Upper lobe of right lung (tissue), 1 donor: ENCODE measurements around the gene CLTCL1. TPM values are rescaled to one million over a fixed set of nuclear protein-coding genes. Genes with fewer than 3 reads are reported as not detected.

Source experiments
- ATAC-seq: fragments of 200-7000 bp; cut with Tn5 transposase; one replicate; pipeline ENCODE4 v1.9.1; 2020; ENCODE audit warnings: mild to moderate bottlenecking, moderate library complexity
- DNase-seq: peaks from one replicate; pipeline ENCODE4 v3.0.0-alpha.2; 2020
- H3K27ac ChIP-seq: fragments of 200-600 bp; one replicate; pipeline ENCODE4 v1.8.0; 2022
- H3K27me3 ChIP-seq: fragments of 200-600 bp; one replicate; pipeline ENCODE4 v1.8.0; 2022; ENCODE audit warnings: mild to moderate bottlenecking
- H3K36me3 ChIP-seq: fragments of 200-600 bp; one replicate; pipeline ENCODE4 v1.8.0; 2022
- H3K4me1 ChIP-seq: fragments of 200-600 bp; one replicate; pipeline ENCODE4 v1.8.0; 2022
- H3K4me3 ChIP-seq: fragments of 200-600 bp; one replicate; pipeline ENCODE4 v1.8.0; 2022; ENCODE audit warnings: mild to moderate bottlenecking
- H3K9me3 ChIP-seq: fragments of 200-600 bp; one replicate; pipeline ENCODE4 v1.8.0; 2022
- CTCF ChIP-seq: fragments of 200-600 bp; IDR thresholded peaks from one replicate; pipeline ENCODE4 v1.8.0; 2022; ENCODE audit warnings: antibody characterized with exemption
- intact Hi-C: fragments of 100-400 bp; cut with DNase I; formaldehyde crosslinking; loops from one replicate; pipeline ENCODE4 v1.11.0; 2022
- total RNA-seq: library from RNA; stranded (reverse); fragmentation: NEBNext Ultra II Directional; extraction: Animal tissue kit (Norgen Biotek cat#: 25700); gene quantifications from one replicate; pipeline ENCODE4 v1.2.1, GENCODE V29; 2021
- donor health status: DM: no; HTN: yes; CAD: no; lungs with severe emphysema.

Gene CLTCL1
- total RNA-seq, 1 donor from 2014 or later = 4.3 TPM

- no peaks in the 10 kb centered on the region for H3K9me3 ChIP-seq
- TF ChIP-seq CTCF = no peak
- H3K4me1 ChIP-seq = no peaks in the 10 kb centered on the region
- no peak overlapping the region for H3K27ac ChIP-seq
- intact Hi-C loops = no loop called here
- no peak overlapping the region for H3K4me3 ChIP-seq
- DNase-seq (no peak), ATAC-seq (no peak)
- H3K36me3 ChIP-seq = no peaks in the 10 kb centered on the region
- H3K27me3 ChIP-seq = peaks cover 45% of the 10 kb centered on the region
These were observed 138.3 kb downstream of the CLTCL1 start for GRCh38 chr22:19152942-19153883.

GRCh38 chr22:19151329-19152191 is 140.0 kb downstream of the CLTCL1 start:
- no peaks in the 10 kb centered on the region for H3K4me1 ChIP-seq
- no peak overlapping the region for H3K4me3 ChIP-seq
- no peak for TF ChIP-seq CTCF
- intact Hi-C loops = no loop called here
- no peaks in the 10 kb centered on the region for H3K36me3 ChIP-seq
- no peaks in the 10 kb centered on the region for H3K9me3 ChIP-seq
- no peak overlapping the region for H3K27ac ChIP-seq
- DNase-seq (no peak), ATAC-seq (no peak)
- H3K27me3 ChIP-seq = peaks cover 55% of the 10 kb centered on the region

GRCh38 chr22:19150482-19151328 is 140.8 kb downstream of the CLTCL1 start:
- ATAC-seq (no peak), DNase-seq (peak; percentile 52)
- H3K27ac ChIP-seq = no peak overlapping the region
- intact Hi-C loops = no loop called here
- no peak for TF ChIP-seq CTCF
- no peak overlapping the region for H3K4me3 ChIP-seq
- no peaks in the 10 kb centered on the region for H3K36me3 ChIP-seq
- no peaks in the 10 kb centered on the region for H3K9me3 ChIP-seq
- no peaks in the 10 kb centered on the region for H3K4me1 ChIP-seq
- peaks cover 55% of the 10 kb centered on the region for H3K27me3 ChIP-seq

- TF ChIP-seq CTCF = no peak
- DNase-seq = no peak
These were observed 141.5 kb downstream of the CLTCL1 start, which contains the start of gene GSC2 for GRCh38 chr22:19149991-19150390. GSC2 (minus strand) TSS chr22:19150292; CDS start chr22:19150283, 9 bp downstream.

More at GRCh38 chr22:19149991-19150390, 141.5 kb downstream of the CLTCL1 start, which contains the start of gene GSC2:
- peaks cover 55% of the 10 kb centered on the region for H3K27me3 ChIP-seq
- no peak within 1 kb of the TSS for H3K27ac ChIP-seq
- ATAC-seq = no peak
- H3K4me1 ChIP-seq = no peaks in the 10 kb centered on the region
- peak within 1 kb of the TSS; percentile 35 for H3K4me3 ChIP-seq
- intact Hi-C loops = no loop called here
- no peaks in the 10 kb centered on the region for H3K9me3 ChIP-seq
- no peaks in the 10 kb centered on the region for H3K36me3 ChIP-seq
